A549 (cell line): ENCODE data around the gene TBCEL. TPM values are rescaled to one million over a fixed set of nuclear protein-coding genes. Genes with fewer than 3 reads are reported as not detected.

Source experiments
- ATAC-seq, 2 experiments: fragments of 200-7000 bp in 1 of 2; fragments of >200 bp in 1 of 2; cut with Nextera tagmentation in 1 of 2; cut with Tn5 transposase in 1 of 2; 3 replicates each; pipeline versions ENCODE4 v1.8.0 to v1.9.1; 2018 to 2020; ENCODE audit warnings: mild to moderate bottlenecking in 1 of 2, moderate library complexity in 1 of 2
- CTCF ChIA-PET: fragments of 300-600 bp; sonication (Branson Sonifier 250); formaldehyde crosslinking; extraction: SDS; loops from one replicate; lab custom pipeline; 2021; ENCODE audit warnings: antibody characterized with exemption, inconsistent platforms; lab: Yijun Ruan, JAX
- POLR2A ChIA-PET: fragments of 350-600 bp; formaldehyde crosslinking; extraction: SDS; loops from one replicate; lab custom pipeline; 2021; ENCODE audit warnings: antibody characterized with exemption, inconsistent platforms; lab: Yijun Ruan, JAX
- DNase-seq, 2 experiments: peaks; one replicate each; pipeline versions ENCODE4 v3.0.0 to v3.0.0-alpha.2; 2011 to 2016; ENCODE audit warnings: low read depth in 1 of 2, low spot score in 1 of 2
- FAIRE-seq: peaks from 2 replicates; lab custom pipeline; 2011; peaks lifted over from hg19 to GRCh38; lab: Jason Lieb, UNC
- H3K27ac ChIP-seq, 2 experiments: fragments of >200 bp; sonication (Bioruptor Twin); formaldehyde crosslinking; 3 replicates each; pipeline ENCODE4 v1.5.1; 2016 to 2017
- H3K4me1 ChIP-seq: fragments of >200 bp; sonication (Bioruptor Twin); formaldehyde crosslinking; 3 replicates; pipeline ENCODE4 v1.6.1; 2016
- H3K4me2 ChIP-seq: fragments of >200 bp; sonication (Bioruptor Twin); formaldehyde crosslinking; 3 replicates; pipeline ENCODE4 v1.6.1; 2016
- H3K4me3 ChIP-seq: fragments of >200 bp; sonication (Bioruptor Twin); formaldehyde crosslinking; 3 replicates; pipeline ENCODE4 v1.5.1; 2016
- H3K9me3 ChIP-seq: fragments of >200 bp; sonication (Bioruptor Twin); formaldehyde crosslinking; 3 replicates; pipeline ENCODE4 v1.6.1; 2016
- BHLHE40 ChIP-seq: IDR thresholded peaks from 2 replicates; pipeline ENCODE4 v1.6.1; 2012; ENCODE audit warnings: low read depth, low read length, inconsistent platforms
- CEBPB ChIP-seq, 2 experiments: fragments of >200 bp in 1 of 2; sonication (Bioruptor Twin) in 1 of 2; formaldehyde crosslinking in 1 of 2; IDR thresholded peaks; 2 replicates each; pipeline ENCODE4 v1.6.1; 2012 to 2016
- E2F6 ChIP-seq: IDR thresholded peaks from 2 replicates; pipeline ENCODE4 v1.6.1; 2012; ENCODE audit warnings: low read depth, borderline replicate concordance
- EHF ChIP-seq: fragments of 250-450 bp; sonication (Bioruptor Pico); IDR thresholded peaks from 2 replicates; pipeline ENCODE4 v1.5.0; 2020; ENCODE audit warnings: mild to moderate bottlenecking
- EHMT2 ChIP-seq: fragments of 200-600 bp; sonication (generic); IDR thresholded peaks from 2 replicates; pipeline ENCODE4 v1.6.1; 2016; ENCODE audit warnings: antibody characterized with exemption, low read depth, mild to moderate bottlenecking, moderate library complexity
- FOSL2 ChIP-seq, 2 experiments: fragments of 450-650 bp in 1 of 2; fragments of >200 bp in 1 of 2; sonication (Bioruptor Twin) in 1 of 2; formaldehyde crosslinking; IDR thresholded peaks; 2 replicates each; pipeline versions ENCODE4 v1.5.0 to v1.6.1; 2016 to 2020; ENCODE audit warnings: mild to moderate bottlenecking in 1 of 2, moderate library complexity in 1 of 2
- GATA3 ChIP-seq: IDR thresholded peaks from 2 replicates; pipeline ENCODE4 v1.6.1; 2012; ENCODE audit warnings: borderline replicate concordance
- HES2 ChIP-seq: fragments of >200 bp; sonication (Bioruptor Twin); formaldehyde crosslinking; IDR thresholded peaks from 2 replicates; pipeline ENCODE4 v1.6.1; 2016
- HMGXB4 ChIP-seq: fragments of 250-450 bp; sonication (Bioruptor Pico); IDR thresholded peaks from 2 replicates; pipeline ENCODE4 v1.5.0; 2021; ENCODE audit warnings: mild to moderate bottlenecking, moderate library complexity, borderline replicate concordance
- HOXA7 ChIP-seq: fragments of 250-450 bp; sonication (Bioruptor Pico); IDR thresholded peaks from 2 replicates; pipeline ENCODE4 v1.5.0; 2020; ENCODE audit warnings: mild to moderate bottlenecking, moderate library complexity
- JUNB ChIP-seq: fragments of >200 bp; sonication (Bioruptor Twin); formaldehyde crosslinking; IDR thresholded peaks from 2 replicates; pipeline ENCODE4 v1.6.1; 2016
- KDM5A ChIP-seq: fragments of 200-600 bp; sonication (generic); IDR thresholded peaks from 2 replicates; pipeline ENCODE4 v1.6.1; 2016; ENCODE audit warnings: antibody characterized with exemption, mild to moderate bottlenecking
- MAZ ChIP-seq: fragments of 150-350 bp; IDR thresholded peaks from 2 replicates; pipeline ENCODE4 v1.6.1; 2014; ENCODE audit warnings: antibody characterized with exemption, low read depth, low read length, borderline replicate concordance
- MYC ChIP-seq: IDR thresholded peaks from 2 replicates; pipeline ENCODE4 v1.6.1; 2012; ENCODE audit warnings: mild to moderate bottlenecking, inconsistent platforms, low read length, improper control_type of control experiment, borderline replicate concordance
- NPAS2 ChIP-seq: fragments of 250-450 bp; sonication (Bioruptor Pico); IDR thresholded peaks from 2 replicates; pipeline ENCODE4 v1.8.0; 2022; ENCODE audit warnings: mild to moderate bottlenecking, moderate library complexity, borderline replicate concordance
- POLR2A ChIP-seq: IDR thresholded peaks from 2 replicates; pipeline ENCODE4 v1.6.1; 2012; ENCODE audit warnings: mild to moderate bottlenecking, low read length
- SREBF2 ChIP-seq: fragments of 450-650 bp; IDR thresholded peaks from 2 replicates; pipeline ENCODE4 v1.6.1; 2014; ENCODE audit warnings: mild to moderate bottlenecking, moderate library complexity
- ZC3H11A ChIP-seq: fragments of 450-650 bp; IDR thresholded peaks from 2 replicates; pipeline ENCODE4 v1.6.1; 2014; ENCODE audit warnings: antibody characterized with exemption, mild to moderate bottlenecking
- ZNF302 ChIP-seq: fragments of 250-450 bp; sonication (Bioruptor Pico); IDR thresholded peaks from 2 replicates; pipeline ENCODE4 v1.9.0; 2021; ENCODE audit warnings: inconsistent platforms, mild to moderate bottlenecking, moderate library complexity
- WGBS: methylation state at CpG from one replicate; pipeline ENCODE4 v1.1.6; 2017; ENCODE audit errors: missing lambda C conversion rate; 5-methylcytosine and 5-hydroxymethylcytosine counted together
- polyA plus RNA-seq, 4 experiments: library from polyadenylated mRNA; depleted of rRNA in 3 of 4; stranded (reverse); fragments of >200 nt; fragmentation: RNase III in 1 of 4; extraction: RNeasy Plus Mini Kit Qiagen cat#74134 plus additional on column Dnase treatment in 1 of 4; gene quantifications; 2 replicates in 3 of 4; 3 replicates in 1 of 4; pipeline ENCODE4 v1.2.3, GENCODE V29; 2011 to 2017

The TBCEL gene
- polyA plus RNA-seq, 2 of the 4 experiments (the other 2 are of a cell fraction), result 5.9 to 11.9 TPM

- FAIRE-seq, result no peak
Observed at GRCh38 chr11:120974965-120975364, 48.9 kb upstream of the TBCEL start.

GRCh38 chr11:120977266-120978137, 46.4 kb upstream of the TBCEL start:
- Histone ChIP-seq H3K4me3 (no peak overlapping the region), H3K9me3 (no peaks in the 10 kb centered on the region), H3K4me1 (no peaks in the 10 kb centered on the region), H3K27ac (no peak overlapping the region), H3K4me2 (no peak overlapping the region)
- ChIA-PET CTCF (no interaction called here), POLR2A (no interaction called here)
- DNase-seq (no peak), ATAC-seq (no peak), FAIRE-seq (no peak)
- WGBS, result 49% methylated on average over 10 of the region's 10 CpGs
- no peak for TF ChIP-seq GATA3
- TF ChIP-seq POLR2A, result no peak
- TF ChIP-seq HES2, result no peak
- TF ChIP-seq FOSL2 (IDR thresholded peaks at IDR 0.05), result no peak
- no peak for TF ChIP-seq FOSL2 (CRISPR knock-in tag; IDR thresholded peaks at IDR 0.05)
- TF ChIP-seq HMGXB4 (CRISPR knock-in tag), result no peak
- no peak for TF ChIP-seq ZNF302 (CRISPR knock-in tag)
- TF ChIP-seq NPAS2 (CRISPR knock-in tag), result no peak
- TF ChIP-seq BHLHE40, result no peak

More at GRCh38 chr11:120974965-120975364, 48.9 kb upstream of the TBCEL start:
- no peak overlapping the region for H3K27ac ChIP-seq
- no peak overlapping the region for H3K4me2 ChIP-seq
- TF ChIP-seq HOXA7 (CRISPR knock-in tag), result no peak
- no peak for TF ChIP-seq MYC
- TF ChIP-seq, all 56 proteins: peak for 0
- ATAC-seq (no peak), DNase-seq (no peak)
- Histone ChIP-seq H3K4me3 (no peak overlapping the region), H3K9me3 (no peaks in the 10 kb centered on the region), H3K4me1 (no peaks in the 10 kb centered on the region)
- ChIA-PET POLR2A (no interaction called here), CTCF (no interaction called here)
- WGBS, result 23% methylated on average over 4 of the region's 4 CpGs

- no peak overlapping the region for H3K4me3 ChIP-seq
- H3K4me1 ChIP-seq, result no peaks in the 10 kb centered on the region
- H3K9me3 ChIP-seq, result no peaks in the 10 kb centered on the region
- FAIRE-seq (no peak), DNase-seq (no peak), ATAC-seq (no peak)
- H3K4me2 ChIP-seq, result no peak overlapping the region
- POLR2A ChIA-PET, result no interaction called here
- CTCF ChIA-PET, result no interaction called here
- TF ChIP-seq JUNB (no peak), E2F6 (no peak), KDM5A (no peak), MYC (no peak), CEBPB (IDR thresholded peaks at IDR 0.05) (no peak), SREBF2 (no peak), MAZ (no peak), EHF (CRISPR knock-in tag) (no peak), GATA3 (no peak), ZC3H11A (no peak), EHMT2 (no peak), FOSL2 (IDR thresholded peaks at IDR 0.05) (no peak), FOSL2 (CRISPR knock-in tag; IDR thresholded peaks at IDR 0.05) (no peak)
- 13% methylated on average over 3 of the region's 3 CpGs for WGBS
- H3K27ac ChIP-seq, result no peak overlapping the region
Observed at GRCh38 chr11:120978701-120979100, 45.2 kb upstream of the TBCEL start.
